Activated CD8-positive, alpha-beta T cell treated with anti-CD3 and anti-CD28 coated beads, Interleukin-2, amount 10 ng/mL, durations not matched to agents 7 days and 5 days (primary cell): ENCODE results near the gene TNFRSF11A. TPM values are rescaled to one million over a fixed set of nuclear protein-coding genes. Genes with fewer than 3 reads are reported as not detected.

Source experiments
- ATAC-seq: fragments of 150-1000 bp; cut with Tn5 transposase; one replicate; pipeline ENCODE4 v1.10.0; 2021; ENCODE audit warnings: moderate library complexity
- CTCF ChIA-PET: fragments of 350-600 bp; sonication (Branson Sonifier 250); formaldehyde crosslinking; loops from one replicate; lab custom pipeline; 2021; ENCODE audit warnings: antibody characterized with exemption; lab: Charles Lee
- POLR2A ChIA-PET: fragments of 350-600 bp; sonication (Branson Sonifier 250); formaldehyde crosslinking; loops from one replicate; lab custom pipeline; 2021; ENCODE audit warnings: antibody characterized with exemption; lab: Charles Lee
- DNase-seq: peaks from one replicate; pipeline ENCODE4 v3.0.0-alpha.2; 2020
- H3K27ac Mint-ChIP-seq: one replicate; pipeline ENCODE4 v1.8.0; 2021; ENCODE audit warnings: mild to moderate bottlenecking, mixed read lengths
- H3K27me3 Mint-ChIP-seq: one replicate; pipeline ENCODE4 v1.8.0; 2021; ENCODE audit warnings: low read depth, mixed read lengths
- H3K36me3 Mint-ChIP-seq: one replicate; pipeline ENCODE4 v1.8.0; 2021; ENCODE audit warnings: low read depth, mixed read lengths
- H3K4me1 Mint-ChIP-seq: one replicate; pipeline ENCODE4 v1.8.0; 2021; ENCODE audit warnings: low read depth, mixed read lengths
- H3K4me3 Mint-ChIP-seq: one replicate; pipeline ENCODE4 v1.8.0; 2021; ENCODE audit warnings: mild to moderate bottlenecking, mixed read lengths
- H3K9me3 Mint-ChIP-seq: one replicate; pipeline ENCODE4 v1.8.0; 2022; ENCODE audit warnings: mixed read lengths; ENCODE audit not compliant: insufficient read depth
- total RNA-seq, 2 experiments: library from RNA; stranded (reverse); gene quantifications; one replicate each; pipeline ENCODE4 v1.2.3, GENCODE V29; 2021

TNFRSF11A gene
- total RNA-seq, 2 experiments from 2014 or later = 4.0 to 4.3 TPM

DNA sequence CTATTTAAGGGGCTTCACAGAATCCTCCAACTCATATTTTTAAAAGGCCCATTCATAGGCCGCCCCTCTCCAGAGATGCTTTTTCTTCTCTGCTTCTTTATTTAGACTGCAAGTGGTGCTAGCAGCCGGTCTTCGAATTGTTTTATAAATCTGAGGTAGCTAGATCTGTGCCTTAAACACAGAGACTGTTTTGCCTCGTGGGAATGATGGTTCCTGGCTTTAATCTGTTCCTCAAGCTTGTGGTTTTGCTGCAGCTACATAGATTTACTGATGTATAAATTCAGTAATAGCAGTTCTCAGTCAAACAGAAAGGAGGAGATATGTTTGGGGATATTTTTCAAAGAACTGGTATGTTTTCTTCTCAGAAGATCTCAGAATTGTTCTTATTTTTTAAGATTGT, 45.3 kb downstream of the TNFRSF11A start:
- ChIA-PET POLR2A (no interaction called here), CTCF (no interaction called here)
- DNase-seq (no peak), ATAC-seq (no peak)
- H3K36me3 Mint-ChIP-seq = peaks cover 11% of the 10 kb centered on the region
- H3K9me3 Mint-ChIP-seq = no peaks in the 10 kb centered on the region
- H3K4me3 Mint-ChIP-seq = no peak overlapping the region
- peaks cover 13% of the 10 kb centered on the region for H3K4me1 Mint-ChIP-seq
- H3K27ac Mint-ChIP-seq = no peak overlapping the region
- no peaks in the 10 kb centered on the region for H3K27me3 Mint-ChIP-seq

DNA sequence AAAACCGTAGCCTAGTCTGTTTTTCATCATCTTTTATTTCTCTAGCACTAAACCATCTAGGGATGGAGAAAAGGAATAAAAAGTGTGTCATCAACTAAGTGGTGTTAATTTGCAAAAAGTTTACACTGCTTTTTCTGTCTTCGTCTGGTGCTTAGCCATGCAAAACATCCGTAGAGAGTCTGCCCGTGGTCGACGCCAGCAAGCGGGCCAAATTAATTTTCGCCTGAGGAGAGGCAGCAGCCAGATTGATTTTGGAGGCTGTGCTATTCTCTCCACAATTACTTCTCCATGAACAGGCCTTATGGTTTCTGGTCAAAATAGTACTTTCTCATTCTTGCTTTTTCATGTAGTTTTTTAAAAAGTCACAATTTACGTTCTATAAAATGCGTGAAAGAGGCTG, 46.3 kb downstream of the TNFRSF11A start:
- ChIA-PET POLR2A (no interaction called here), CTCF (no interaction called here)
- Mint-ChIP-seq H3K36me3 (peaks cover 7% of the 10 kb centered on the region), H3K9me3 (no peaks in the 10 kb centered on the region), H3K4me3 (no peak overlapping the region), H3K27ac (no peak overlapping the region), H3K27me3 (no peaks in the 10 kb centered on the region), H3K4me1 (peaks cover 10% of the 10 kb centered on the region)
- DNase-seq (no peak), ATAC-seq (no peak)

DNA sequence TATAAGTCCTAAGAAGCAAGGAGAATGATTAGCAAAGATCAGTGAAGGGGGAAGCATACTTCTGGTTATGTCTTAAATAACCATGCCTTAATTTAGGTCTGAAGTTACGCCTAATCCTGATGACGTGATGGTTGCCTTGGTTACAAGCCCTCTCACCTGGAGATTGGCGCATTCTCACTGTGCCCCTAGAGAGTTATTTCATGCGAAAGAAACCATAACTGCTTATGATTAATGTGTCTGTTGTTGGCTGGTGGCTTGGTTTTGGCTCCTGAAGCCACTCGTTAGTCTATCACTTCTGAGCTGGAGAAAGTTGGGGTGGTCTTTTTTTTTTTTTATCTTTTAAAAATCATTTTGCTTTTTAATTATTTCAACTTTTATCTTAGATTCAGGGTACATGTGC, 47.0 kb downstream of the TNFRSF11A start:
- Mint-ChIP-seq H3K4me3 (no peak overlapping the region), H3K4me1 (peaks cover 10% of the 10 kb centered on the region), H3K27me3 (no peaks in the 10 kb centered on the region), H3K9me3 (no peaks in the 10 kb centered on the region), H3K36me3 (peaks cover 6% of the 10 kb centered on the region), H3K27ac (no peak overlapping the region)
- ChIA-PET CTCF (no interaction called here), POLR2A (no interaction called here)
- DNase-seq = no peak
- ATAC-seq = no peak

DNA sequence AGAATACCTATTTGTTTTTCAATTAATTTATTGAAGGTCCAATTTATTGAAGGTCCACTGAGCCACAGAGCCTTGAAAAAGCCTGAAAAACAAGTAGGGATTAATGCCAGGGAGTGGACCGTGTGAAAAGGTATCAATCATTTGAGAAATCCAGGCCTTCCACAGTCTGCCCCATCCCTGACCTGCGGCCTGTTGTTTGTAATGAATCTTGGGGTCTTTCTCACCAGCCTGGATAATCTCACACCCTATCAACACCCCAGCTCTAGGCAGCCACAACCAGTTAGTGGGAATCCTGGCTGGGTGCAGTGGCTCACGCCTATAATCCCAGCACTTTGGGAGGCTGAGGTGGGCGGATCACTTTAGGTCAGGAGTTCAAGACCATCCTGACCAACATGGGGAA, 47.8 kb downstream of the TNFRSF11A start:
- DNase-seq (no peak), ATAC-seq (no peak)
- H3K4me3 Mint-ChIP-seq = no peak overlapping the region
- no peak overlapping the region for H3K27ac Mint-ChIP-seq
- POLR2A ChIA-PET = no interaction called here
- no peaks in the 10 kb centered on the region for H3K9me3 Mint-ChIP-seq
- peaks cover 10% of the 10 kb centered on the region for H3K4me1 Mint-ChIP-seq
- no peaks in the 10 kb centered on the region for H3K27me3 Mint-ChIP-seq
- CTCF ChIA-PET = no interaction called here
- peaks cover 3% of the 10 kb centered on the region for H3K36me3 Mint-ChIP-seq

DNA sequence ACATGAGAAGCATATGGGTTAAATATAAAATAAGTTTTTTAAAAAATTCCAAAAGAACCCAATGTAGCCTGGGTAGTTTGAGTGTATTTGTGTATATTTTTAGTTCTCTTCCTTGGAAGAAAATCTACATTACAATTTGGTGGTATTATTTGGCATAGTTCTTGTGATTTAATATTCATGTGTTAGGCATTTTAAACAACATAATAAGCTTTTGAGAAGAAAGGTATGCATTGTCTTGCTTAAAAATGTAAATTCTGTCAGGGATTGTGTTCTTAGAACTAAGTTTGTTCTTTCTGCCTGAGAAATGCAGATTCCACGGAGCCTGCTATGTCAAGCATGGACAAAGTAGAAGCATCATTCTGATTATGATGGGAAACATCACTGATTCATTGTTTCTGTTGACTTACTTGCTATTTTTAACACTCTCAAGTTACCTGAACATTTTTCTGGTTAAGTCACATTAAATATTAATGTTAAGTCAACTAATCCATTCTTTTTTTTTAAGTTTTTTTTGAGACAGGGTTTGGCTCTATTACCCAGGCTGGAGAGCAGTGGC, 49.4 kb downstream of the TNFRSF11A start:
- no peaks in the 10 kb centered on the region for H3K27me3 Mint-ChIP-seq
- no peak for ATAC-seq
- H3K4me3 Mint-ChIP-seq = no peak overlapping the region
- POLR2A ChIA-PET = no interaction called here
- CTCF ChIA-PET = no interaction called here
- no peak overlapping the region for H3K27ac Mint-ChIP-seq
- no peak for DNase-seq
- H3K9me3 Mint-ChIP-seq = no peaks in the 10 kb centered on the region
- H3K36me3 Mint-ChIP-seq = no peaks in the 10 kb centered on the region
- H3K4me1 Mint-ChIP-seq = peaks cover 3% of the 10 kb centered on the region

DNA sequence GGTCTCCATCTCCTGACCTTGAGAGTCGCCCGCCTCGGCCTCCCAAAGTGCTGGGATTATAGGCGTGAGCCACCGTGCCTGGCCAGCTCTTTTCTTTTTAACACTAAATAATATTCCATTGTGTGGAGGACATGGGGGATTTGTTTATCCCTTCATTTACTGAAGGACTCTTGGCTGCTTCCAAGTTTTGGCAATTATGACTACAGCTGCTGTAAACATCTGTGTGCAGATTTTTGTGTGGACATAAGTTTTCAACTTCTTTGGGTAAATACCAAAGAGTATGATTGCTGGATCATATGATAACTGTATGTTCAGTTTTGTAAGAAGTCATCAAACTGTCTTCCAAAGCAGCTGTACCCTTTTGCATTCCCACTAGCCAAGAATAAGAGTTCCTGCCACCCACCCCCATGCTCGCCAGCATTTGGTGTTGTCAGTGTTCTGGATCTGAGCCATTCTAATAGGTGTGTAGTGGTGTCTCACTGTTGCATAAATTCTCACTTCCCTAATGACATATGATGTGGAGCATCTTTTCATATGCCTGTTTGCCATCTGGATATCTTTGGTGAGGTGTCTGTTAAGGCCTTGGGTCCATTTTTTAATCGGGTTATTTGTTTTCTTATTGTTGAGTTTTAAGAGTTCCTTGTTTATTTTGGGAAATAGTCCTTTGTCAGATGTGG, 52.2 kb downstream of the TNFRSF11A start:
- Mint-ChIP-seq H3K36me3 (no peaks in the 10 kb centered on the region), H3K9me3 (no peaks in the 10 kb centered on the region), H3K27me3 (no peaks in the 10 kb centered on the region), H3K4me1 (peaks cover 3% of the 10 kb centered on the region), H3K27ac (no peak overlapping the region), H3K4me3 (no peak overlapping the region)
- DNase-seq (no peak), ATAC-seq (no peak)
- ChIA-PET POLR2A (no interaction called here), CTCF (no interaction called here)

DNA sequence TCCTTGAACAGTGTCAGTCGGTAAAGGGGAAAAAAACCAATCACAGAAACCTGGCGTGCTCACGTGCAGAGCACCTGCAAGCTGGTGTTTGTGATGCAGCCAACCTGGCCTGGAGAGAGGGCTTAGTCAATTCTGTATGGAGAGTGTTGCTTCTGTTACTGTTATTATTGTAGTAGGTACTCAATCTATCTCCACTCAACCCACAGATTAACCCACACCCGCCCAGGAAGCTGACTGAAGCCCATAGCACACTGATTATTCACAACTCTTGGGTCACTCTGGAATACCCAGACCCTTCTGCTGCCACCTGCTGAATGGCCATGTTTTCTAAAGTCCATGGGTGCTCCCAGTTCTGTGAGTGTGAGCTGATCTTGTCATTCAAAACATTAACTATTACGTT, 53.9 kb downstream of the TNFRSF11A start:
- POLR2A ChIA-PET = no interaction called here
- DNase-seq (no peak), ATAC-seq (no peak)
- no peaks in the 10 kb centered on the region for H3K36me3 Mint-ChIP-seq
- no peaks in the 10 kb centered on the region for H3K9me3 Mint-ChIP-seq
- no peaks in the 10 kb centered on the region for H3K27me3 Mint-ChIP-seq
- H3K4me3 Mint-ChIP-seq = no peak overlapping the region
- CTCF ChIA-PET = interaction anchor here (1.5 kb wide), 1 partner anchor 47 kb away, joined by 7 read pairs; no protein-coding TSS in a partner anchor
- H3K4me1 Mint-ChIP-seq = peaks cover 2% of the 10 kb centered on the region
- H3K27ac Mint-ChIP-seq = no peak overlapping the region

DNA sequence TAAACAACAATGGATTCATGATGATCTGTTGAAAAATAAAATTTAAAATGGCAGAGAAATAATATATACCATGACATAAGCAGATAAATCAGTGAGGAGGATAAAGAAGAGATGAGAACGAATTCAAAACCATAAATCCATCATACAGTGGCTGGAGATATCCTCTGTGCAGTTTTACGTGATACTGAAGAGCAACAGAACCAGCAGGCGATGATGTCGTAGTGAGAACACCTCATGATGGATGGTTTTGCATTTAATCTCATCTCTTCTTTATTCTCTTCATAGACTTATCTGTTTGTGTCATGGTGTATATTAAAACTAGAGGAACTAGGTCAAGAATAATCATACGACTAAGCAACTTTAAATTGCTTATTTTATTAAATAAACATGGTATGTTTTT, 56.3 kb downstream of the TNFRSF11A start:
- H3K4me1 Mint-ChIP-seq = no peaks in the 10 kb centered on the region
- ChIA-PET CTCF (no interaction called here), POLR2A (no interaction called here)
- H3K27ac Mint-ChIP-seq = no peak overlapping the region
- no peaks in the 10 kb centered on the region for H3K36me3 Mint-ChIP-seq
- no peak for ATAC-seq
- H3K27me3 Mint-ChIP-seq = no peaks in the 10 kb centered on the region
- no peak overlapping the region for H3K4me3 Mint-ChIP-seq
- no peaks in the 10 kb centered on the region for H3K9me3 Mint-ChIP-seq
- DNase-seq = no peak

DNA sequence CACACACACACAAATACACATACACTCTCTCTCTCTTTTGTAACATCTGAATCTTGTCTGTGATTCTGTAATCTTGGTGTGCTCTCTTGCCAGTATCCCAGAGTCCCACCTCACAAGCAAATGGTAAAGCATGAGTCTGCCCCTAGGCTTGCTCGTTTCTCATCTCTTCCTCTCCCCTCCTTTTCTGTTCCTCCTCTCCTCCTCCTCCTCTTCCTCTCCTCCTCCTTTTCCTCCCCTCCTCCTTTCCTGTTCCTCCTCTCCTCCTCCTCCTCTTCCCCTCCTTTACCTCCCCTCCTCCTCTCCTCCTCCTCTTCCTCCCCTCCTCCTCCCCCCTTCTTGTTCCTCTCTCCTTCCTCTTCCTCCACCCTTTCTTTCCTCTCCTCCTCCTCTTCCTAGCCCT, 59.0 kb downstream of the TNFRSF11A start:
- CTCF ChIA-PET = no interaction called here
- Mint-ChIP-seq H3K4me3 (no peak overlapping the region), H3K4me1 (no peaks in the 10 kb centered on the region), H3K36me3 (no peaks in the 10 kb centered on the region), H3K27ac (no peak overlapping the region), H3K27me3 (no peaks in the 10 kb centered on the region), H3K9me3 (no peaks in the 10 kb centered on the region)
- POLR2A ChIA-PET = no interaction called here
- ATAC-seq (no peak), DNase-seq (no peak)

DNA sequence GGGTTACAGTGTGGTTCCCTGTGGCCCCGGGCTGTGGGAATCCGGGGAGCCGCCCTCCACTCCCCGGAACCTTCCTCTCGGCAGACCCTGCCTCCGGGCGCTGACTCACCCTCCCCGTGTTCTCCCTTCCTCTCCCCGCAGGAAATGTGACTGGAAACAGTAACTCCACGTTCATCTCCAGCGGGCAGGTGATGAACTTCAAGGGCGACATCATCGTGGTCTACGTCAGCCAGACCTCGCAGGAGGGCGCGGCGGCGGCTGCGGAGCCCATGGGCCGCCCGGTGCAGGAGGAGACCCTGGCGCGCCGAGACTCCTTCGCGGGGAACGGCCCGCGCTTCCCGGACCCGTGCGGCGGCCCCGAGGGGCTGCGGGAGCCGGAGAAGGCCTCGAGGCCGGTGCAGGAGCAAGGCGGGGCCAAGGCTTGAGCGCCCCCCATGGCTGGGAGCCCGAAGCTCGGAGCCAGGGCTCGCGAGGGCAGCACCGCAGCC, 59.5 kb downstream of the TNFRSF11A start:
- Mint-ChIP-seq H3K27ac (no peak overlapping the region), H3K4me1 (no peaks in the 10 kb centered on the region), H3K36me3 (no peaks in the 10 kb centered on the region), H3K27me3 (no peaks in the 10 kb centered on the region), H3K9me3 (no peaks in the 10 kb centered on the region), H3K4me3 (no peak overlapping the region)
- ChIA-PET CTCF (no interaction called here), POLR2A (no interaction called here)
- DNase-seq = no peak
- ATAC-seq = no peak

DNA sequence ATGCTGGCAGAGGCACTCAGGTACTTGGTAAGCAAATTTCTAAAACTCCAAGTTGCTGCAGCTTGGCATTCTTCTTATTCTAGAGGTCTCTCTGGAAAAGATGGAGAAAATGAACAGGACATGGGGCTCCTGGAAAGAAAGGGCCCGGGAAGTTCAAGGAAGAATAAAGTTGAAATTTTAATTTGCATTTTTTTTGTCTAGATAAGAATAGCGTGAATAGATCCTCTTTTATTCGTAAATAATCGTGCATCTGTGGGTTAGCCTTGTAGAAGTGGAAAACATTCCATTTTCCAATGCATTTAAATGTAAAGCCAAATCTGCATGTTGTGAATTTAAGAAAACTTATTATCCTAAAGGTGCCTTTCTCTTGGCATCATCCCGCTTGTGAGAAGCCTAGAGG, 61.0 kb downstream of the TNFRSF11A start:
- no peaks in the 10 kb centered on the region for H3K36me3 Mint-ChIP-seq
- ATAC-seq (no peak), DNase-seq (no peak)
- no peaks in the 10 kb centered on the region for H3K9me3 Mint-ChIP-seq
- H3K27ac Mint-ChIP-seq = no peak overlapping the region
- ChIA-PET CTCF (interaction anchor here (0.6 kb wide), 1 partner anchor 680 kb away, joined by 3 read pairs; no protein-coding TSS in a partner anchor), POLR2A (no interaction called here)
- H3K4me1 Mint-ChIP-seq = no peaks in the 10 kb centered on the region
- no peaks in the 10 kb centered on the region for H3K27me3 Mint-ChIP-seq
- no peak overlapping the region for H3K4me3 Mint-ChIP-seq

DNA sequence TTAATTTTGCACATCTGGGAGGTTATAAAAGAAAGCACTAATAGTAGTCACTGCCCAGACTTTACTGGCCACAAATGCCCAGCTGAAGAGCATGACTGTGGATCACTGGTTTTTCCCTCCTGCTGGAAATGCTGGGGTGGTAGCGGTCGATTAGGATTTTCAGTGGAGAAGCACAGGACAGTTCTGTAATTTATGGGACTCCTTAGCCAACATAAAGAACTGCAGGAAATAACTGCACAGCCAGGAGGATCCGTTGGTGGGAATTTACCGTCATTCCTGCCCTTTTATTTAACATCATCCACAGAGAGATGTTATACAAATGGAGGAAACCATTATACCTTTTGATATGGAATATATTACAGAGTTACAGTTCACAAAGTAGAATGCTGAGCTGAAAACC, 61.5 kb downstream of the TNFRSF11A start:
- ChIA-PET POLR2A (no interaction called here), CTCF (no interaction called here)
- no peak for ATAC-seq
- Mint-ChIP-seq H3K27me3 (no peaks in the 10 kb centered on the region), H3K4me1 (no peaks in the 10 kb centered on the region), H3K36me3 (no peaks in the 10 kb centered on the region), H3K9me3 (no peaks in the 10 kb centered on the region), H3K4me3 (no peak overlapping the region), H3K27ac (no peak overlapping the region)
- no peak for DNase-seq
